Esophagus squamous epithelium (tissue), 5 donors: ENCODE measurements around the gene SARNP. TPM values are rescaled to one million over a fixed set of nuclear protein-coding genes. Genes with fewer than 3 reads are reported as not detected.

ENCODE experiments used
- DNase-seq: peaks from one replicate; lab custom pipeline; 2025; lab: John Stamatoyannopoulos, UW
- H3K27ac ChIP-seq, 4 donors: fragments of 200-600 bp; sonication (generic); one replicate each; pipeline ENCODE4 v1.5.1; 2016 to 2019; ENCODE audit warnings: mild to moderate bottlenecking in 1 of 4
- H3K27me3 ChIP-seq, 4 donors: fragments of 200-600 bp; sonication (generic); 1 replicate in 3 of 4; 2 replicates in 1 of 4; pipeline versions ENCODE4 v1.5.1 to v1.6.0; 2017 to 2021; ENCODE audit warnings: antibody characterized with exemption in 1 of 4
- H3K36me3 ChIP-seq, 3 donors: fragments of 200-600 bp; sonication (generic); one replicate each; pipeline ENCODE4 v1.5.1; 2016 to 2019
- H3K4me1 ChIP-seq, 3 donors: fragments of 200-600 bp; sonication (generic); one replicate each; pipeline ENCODE4 v1.5.1; 2017 to 2019
- H3K4me3 ChIP-seq, 4 donors: fragments of 200-600 bp; sonication (generic); 1 replicate in 3 of 4; 2 replicates in 1 of 4; pipeline ENCODE4 v1.5.1; 2016 to 2019; ENCODE audit warnings: mild to moderate bottlenecking in 2 of 4, moderate library complexity in 1 of 4
- H3K9me3 ChIP-seq, 3 donors: fragments of 200-600 bp; sonication (generic); one replicate each; pipeline ENCODE4 v1.5.1; 2016 to 2019
- CTCF ChIP-seq, 6 experiments: fragments of 450-650 bp in 4 of 6; fragments of 200-600 bp in 2 of 6; sonication (generic) in 2 of 6; IDR thresholded peaks; one replicate each; pipeline ENCODE4 v1.5.1; 2016 to 2019; ENCODE audit warnings: antibody characterized with exemption in 6 of 6, mild to moderate bottlenecking in 4 of 6, moderate library complexity in 4 of 6
- POLR2A ChIP-seq, 4 donors: fragments of 450-650 bp; IDR thresholded peaks; one replicate each; pipeline ENCODE4 v1.6.1; 2017; ENCODE audit warnings: antibody characterized with exemption in 4 of 4, mild to moderate bottlenecking in 4 of 4, moderate library complexity in 3 of 4
- WGBS, 2 donors: methylation state at CpG; one replicate each; pipeline ENCODE4 v1.1.5; 2018; 5-methylcytosine and 5-hydroxymethylcytosine counted together
- intact Hi-C: fragments of 100-400 bp; cut with DNase I; formaldehyde crosslinking; loops from one replicate; pipeline ENCODE4 v1.15.0; 2022
- total RNA-seq, 4 donors: library from RNA; depleted of rRNA; stranded (reverse); fragments of >200 nt; gene quantifications; one replicate each; pipeline ENCODE4 v1.1.0, GENCODE V29; 2016
- donor health status: DM: yes; HTN: yes; CAD: no.

The SARNP gene
- total RNA-seq, 4 donors from 2014 or later, result 22.6 to 60.1 (median 53.7) TPM

DNA sequence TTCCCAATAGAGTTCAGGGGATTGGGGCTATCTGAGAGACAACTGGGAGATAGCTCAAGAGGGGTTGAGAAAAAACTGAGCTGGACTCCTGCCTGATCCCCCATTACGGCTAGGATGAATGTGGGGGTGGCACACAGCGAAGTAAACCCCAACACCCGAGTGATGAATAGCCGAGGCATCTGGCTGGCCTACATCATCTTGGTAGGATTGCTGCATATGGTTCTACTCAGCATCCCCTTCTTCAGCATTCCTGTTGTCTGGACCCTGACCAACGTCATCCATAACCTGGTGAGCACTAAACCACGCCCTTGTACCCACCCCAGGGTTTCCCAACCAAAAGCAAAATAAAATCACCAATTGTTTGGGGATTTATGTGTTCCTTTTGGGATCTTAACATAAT, 1.4 kb upstream of the SARNP start:
- Histone ChIP-seq H3K27me3 (no peaks in the 10 kb centered on the region), H3K4me3 (peak overlapping the region in 3 of 4 donors; percentile 67 to 94 (median 73)), H3K27ac (peak overlapping the region; percentile 75 to 95 (median 92)), H3K9me3 (no peaks in the 10 kb centered on the region), H3K36me3 (peaks cover 6 to 64% (median 28%) of the 10 kb centered on the region in 3 donors), H3K4me1 (peaks cover 0 to 45% (median 37%) of the 10 kb centered on the region in 3 donors)
- intact Hi-C loops, result no loop called here
- TF ChIP-seq CTCF (IDR thresholded peaks at IDR 0.05) (no peak), POLR2A (IDR thresholded peaks at IDR 0.05) (no peak)
- WGBS, 2 donors, result 52 to 70% methylated on average over 6 of the region's 6 CpGs
- DNase-seq, result no peak

DNA sequence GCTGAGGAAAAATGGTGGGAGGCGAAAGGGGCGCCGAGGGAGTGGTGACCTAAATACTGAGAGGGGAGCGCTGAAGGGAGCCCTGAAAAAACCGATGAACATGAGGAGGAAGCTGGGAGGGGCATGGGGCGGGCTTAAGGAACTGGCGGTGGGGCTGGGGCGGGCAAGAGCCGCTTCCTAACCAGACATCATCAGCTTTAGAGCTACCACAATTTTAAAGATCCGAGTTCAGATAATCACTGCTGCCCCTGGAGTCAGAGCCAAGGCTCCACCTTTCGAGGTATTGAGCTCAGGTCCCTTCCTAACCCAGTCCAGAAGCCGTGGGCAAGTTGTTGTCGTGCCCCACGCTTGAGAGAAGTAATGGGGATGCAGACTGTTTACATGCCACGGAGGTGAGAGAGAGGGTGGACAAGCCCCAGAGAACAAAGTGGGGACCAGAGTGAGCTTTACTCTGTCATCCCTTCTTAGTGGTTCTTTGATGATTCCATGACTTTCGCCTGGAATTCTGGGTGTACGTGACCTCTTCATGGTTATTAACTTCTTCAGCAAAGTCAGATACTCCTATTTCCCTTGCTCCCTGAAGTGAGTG, 710 bp upstream of the SARNP start:
- intact Hi-C loops, result no loop called here
- WGBS, 2 donors, result 0 to 3% methylated on average over 16 to 17 of the region's 17 CpGs
- H3K4me3 ChIP-seq, result peak overlapping the region; percentile 53 to 94 (median 70)
- H3K9me3 ChIP-seq, result no peaks in the 10 kb centered on the region
- peaks cover 0 to 51% (median 37%) of the 10 kb centered on the region in 3 donors for H3K4me1 ChIP-seq
- no peak for DNase-seq
- H3K27ac ChIP-seq, result peak overlapping the region; percentile 75 to 95 (median 92)
- peaks cover 6 to 68% (median 28%) of the 10 kb centered on the region in 3 donors for H3K36me3 ChIP-seq
- H3K27me3 ChIP-seq, result no peaks in the 10 kb centered on the region
- no peak for TF ChIP-seq POLR2A (IDR thresholded peaks at IDR 0.05)
- no peak for TF ChIP-seq CTCF (IDR thresholded peaks at IDR 0.05)

GRCh38 chr12:55816881-55817344, 611 bp downstream of the SARNP start:
- peaks cover 0 to 64% (median 37%) of the 10 kb centered on the region in 3 donors for H3K4me1 ChIP-seq
- TF ChIP-seq POLR2A (IDR thresholded peaks at IDR 0.05), result no peak
- TF ChIP-seq CTCF (IDR thresholded peaks at IDR 0.05), result no peak
- 0% methylated on average over 11 to 14 of the region's 14 CpGs for WGBS, 2 donors
- H3K36me3 ChIP-seq, result peaks cover 6 to 68% (median 17%) of the 10 kb centered on the region in 3 donors
- intact Hi-C loops, result no loop called here
- H3K4me3 ChIP-seq, result peak overlapping the region; percentile 53 to 94 (median 70)
- H3K27me3 ChIP-seq, result no peaks in the 10 kb centered on the region
- DNase-seq, result no peak
- no peaks in the 10 kb centered on the region for H3K9me3 ChIP-seq
- H3K27ac ChIP-seq, result peak overlapping the region; percentile 87 to 98 (median 93)

GRCh38 chr12:55815473-55815872, 2.1 kb downstream of the SARNP start:
- Histone ChIP-seq H3K36me3 (peaks cover 5 to 67% (median 6%) of the 10 kb centered on the region in 3 donors), H3K9me3 (no peaks in the 10 kb centered on the region), H3K4me3 (peak overlapping the region in 1 of 4 donors; percentile 67), H3K4me1 (peaks cover 0 to 73% (median 37%) of the 10 kb centered on the region in 3 donors), H3K27ac (peak overlapping the region in 1 of 4 donors; percentile 98), H3K27me3 (no peaks in the 10 kb centered on the region)
- intact Hi-C loops, result no loop called here
- no peak for DNase-seq
- 59 to 87% methylated on average over 7 to 8 of the region's 12 CpGs for WGBS, 2 donors
- TF ChIP-seq CTCF (IDR thresholded peaks at IDR 0.05) (no peak), POLR2A (IDR thresholded peaks at IDR 0.05) (no peak)

DNA sequence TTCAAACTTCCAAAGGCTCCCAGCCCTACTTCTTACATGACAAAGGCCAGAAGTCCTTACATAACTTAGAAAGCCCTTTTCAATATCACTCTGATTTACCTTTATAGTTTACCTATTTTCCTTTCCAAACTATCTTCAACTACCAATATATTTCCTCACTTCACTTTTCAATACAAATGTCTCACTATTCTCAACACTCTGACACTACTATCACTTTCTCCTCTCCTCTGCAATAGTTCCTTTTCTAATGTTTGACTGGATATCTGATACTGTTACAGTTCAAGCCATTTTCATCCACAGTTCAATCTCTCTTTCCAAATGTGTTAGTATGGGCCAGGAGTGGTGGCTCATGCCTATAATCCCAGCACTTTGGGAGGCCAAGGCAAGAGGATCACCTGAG, 3.3 kb downstream of the SARNP start:
- intact Hi-C loops, result no loop called here
- DNase-seq, result no peak
- H3K27me3 ChIP-seq, result no peaks in the 10 kb centered on the region
- H3K4me3 ChIP-seq, result no peak overlapping the region
- H3K36me3 ChIP-seq, result peaks cover 0 to 67% (median 0%) of the 10 kb centered on the region in 3 donors
- peaks cover 0 to 70% (median 36%) of the 10 kb centered on the region in 3 donors for H3K4me1 ChIP-seq
- H3K27ac ChIP-seq, result no peak overlapping the region
- TF ChIP-seq POLR2A (IDR thresholded peaks at IDR 0.05), result no peak
- TF ChIP-seq CTCF (IDR thresholded peaks at IDR 0.05), result no peak
- H3K9me3 ChIP-seq, result no peaks in the 10 kb centered on the region
